Measurements from ENCODE around the gene TACC3.

GRCh38 chr4:1746919-1747602 is 25.7 kb downstream of the TACC3 start:
- TF ChIP-seq CTCF (IDR thresholded peaks at IDR 0.05) (no peak), POLR2A (IDR thresholded peaks at IDR 0.05) (no peak)
